ENCODE data around the gene GSG1L.

The GSG1L gene

DNA sequence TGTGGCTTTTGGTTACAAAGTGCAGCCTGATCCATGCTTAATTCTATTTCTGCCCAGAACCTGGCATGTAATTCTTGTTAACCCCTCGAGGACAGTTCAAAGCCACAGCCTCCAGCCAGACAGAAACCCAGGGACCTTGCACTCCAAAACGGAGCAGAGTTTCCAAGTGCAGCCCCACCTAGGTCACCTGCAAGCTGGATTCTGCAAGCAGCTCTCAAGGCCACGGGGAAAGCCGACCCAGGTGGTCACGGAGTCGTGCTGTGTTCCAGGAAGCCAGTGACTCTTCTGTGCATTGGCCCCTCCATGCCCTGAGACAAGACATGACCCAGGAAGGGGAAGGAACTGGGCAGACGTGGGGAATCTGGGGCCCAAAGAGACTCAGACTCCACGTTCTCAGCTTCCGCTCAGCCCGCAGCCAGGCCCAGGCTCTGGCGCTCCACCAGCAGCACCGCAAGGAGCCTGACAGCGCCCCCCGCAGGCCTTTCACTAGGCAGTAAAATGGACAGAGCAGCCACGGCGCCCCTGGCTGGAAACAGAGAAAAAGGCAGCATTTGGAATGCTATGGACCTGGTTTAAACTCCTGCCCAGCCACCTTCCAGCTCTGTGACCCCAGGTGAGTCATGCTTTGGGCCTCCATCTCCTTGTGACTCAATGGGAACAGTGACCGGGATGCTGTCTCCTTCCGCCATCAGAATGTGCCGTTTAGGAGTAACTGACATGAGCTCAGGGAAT, 27.3 kb upstream of the GSG1L start:
- no peak for DNase-seq

DNA sequence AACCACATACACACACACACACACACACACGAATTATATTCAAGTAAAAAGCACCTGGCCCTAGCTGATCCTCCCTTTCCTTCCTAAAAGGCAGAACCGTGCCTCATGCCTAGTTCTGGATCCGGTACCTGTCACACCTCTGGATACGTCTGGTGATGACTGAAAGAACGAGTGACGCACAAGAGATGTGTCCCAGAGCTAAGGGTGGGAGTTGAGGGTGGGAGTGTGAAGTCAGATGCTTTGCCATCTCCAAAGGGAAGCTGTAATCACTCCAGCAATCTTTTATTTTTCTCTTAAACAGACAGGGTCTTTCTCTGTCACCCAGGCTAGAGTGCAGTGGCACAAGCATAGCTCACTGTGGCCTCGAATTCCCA, 26.5 kb upstream of the GSG1L start:
- DNase-seq: no peak

DNA sequence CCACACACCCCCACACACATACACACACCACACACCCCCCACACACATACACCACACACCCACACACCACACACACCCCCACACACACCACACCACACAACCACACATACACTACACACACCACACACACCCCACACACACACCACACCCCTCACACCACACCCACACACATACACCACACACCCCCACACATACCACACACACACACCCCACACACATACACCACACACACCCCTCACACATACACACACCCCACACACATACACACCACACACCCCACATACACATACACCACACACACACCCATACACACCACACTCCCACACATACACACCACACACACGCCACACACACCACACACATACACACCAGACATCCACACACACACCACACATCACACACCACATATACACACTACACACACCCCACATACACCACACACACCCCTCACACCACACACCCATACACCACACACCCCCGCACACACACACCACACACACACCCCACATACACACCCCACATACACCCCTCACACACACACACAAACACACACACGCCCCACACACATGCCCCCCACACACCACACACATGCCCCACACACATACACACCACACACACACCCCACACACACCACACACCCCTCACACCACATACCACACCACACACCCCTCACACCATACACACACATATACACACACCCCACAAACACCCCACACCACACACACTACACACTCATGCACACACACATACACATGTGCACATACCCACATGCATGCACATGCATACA, 25.9 kb upstream of the GSG1L start:
- no peak for DNase-seq

DNA sequence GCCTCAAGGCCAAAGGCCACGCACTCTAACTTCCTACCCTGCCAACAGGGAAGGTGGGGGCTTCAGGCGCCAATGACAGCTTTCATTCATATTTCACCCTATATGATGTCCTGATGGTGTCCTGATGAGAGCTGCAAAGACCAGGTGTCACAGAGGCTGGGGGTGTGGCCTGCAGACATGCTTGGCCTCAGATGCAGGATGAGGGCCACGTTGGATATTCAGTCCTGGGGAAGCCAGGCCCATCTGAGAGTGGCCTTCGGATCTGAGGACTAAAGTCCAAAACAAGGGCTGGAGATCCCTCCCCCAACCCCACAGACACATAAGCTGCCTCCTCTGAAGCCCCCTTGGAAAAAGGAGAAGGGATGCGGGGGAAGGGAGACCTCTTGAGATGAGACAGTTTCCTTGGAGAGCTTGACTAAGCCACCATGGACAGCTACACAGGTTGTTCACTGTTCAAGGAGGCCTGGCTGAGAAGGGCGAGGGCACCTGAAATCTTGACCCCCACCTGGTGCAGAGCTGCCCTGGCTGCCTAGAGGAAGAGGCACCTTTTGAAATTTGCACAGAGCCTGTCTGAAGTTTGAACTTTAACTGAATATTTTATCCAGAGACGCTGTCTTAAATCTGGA, 24.3 kb upstream of the GSG1L start:
- DNase-seq: no peak

DNA sequence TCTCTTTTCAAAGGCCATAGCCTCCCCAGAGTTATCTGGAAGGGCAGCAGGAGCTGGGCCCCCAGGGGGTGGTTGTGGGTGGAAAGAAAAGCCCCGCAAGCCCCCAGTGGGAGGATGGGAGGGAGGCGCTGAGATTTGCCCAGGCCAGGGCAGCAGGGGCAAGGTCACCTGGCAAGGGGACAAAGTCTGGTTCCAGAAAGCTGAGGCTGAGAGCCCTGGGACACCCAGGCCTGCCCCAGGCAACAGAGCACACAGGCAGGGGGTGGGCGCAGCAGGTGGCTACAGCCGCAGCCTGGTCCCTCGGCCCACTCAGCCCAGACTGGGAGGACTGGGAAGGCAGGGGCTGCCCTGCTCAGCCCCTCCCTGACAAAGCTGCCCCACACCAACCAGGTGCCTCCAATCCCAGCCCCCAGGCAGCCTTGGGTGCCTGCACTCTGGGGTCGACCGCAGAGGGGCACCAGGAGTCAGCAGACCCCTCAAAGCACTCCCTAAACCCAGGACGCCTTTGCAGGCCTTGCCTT, 23.7 kb upstream of the GSG1L start:
- no peak for DNase-seq

DNA sequence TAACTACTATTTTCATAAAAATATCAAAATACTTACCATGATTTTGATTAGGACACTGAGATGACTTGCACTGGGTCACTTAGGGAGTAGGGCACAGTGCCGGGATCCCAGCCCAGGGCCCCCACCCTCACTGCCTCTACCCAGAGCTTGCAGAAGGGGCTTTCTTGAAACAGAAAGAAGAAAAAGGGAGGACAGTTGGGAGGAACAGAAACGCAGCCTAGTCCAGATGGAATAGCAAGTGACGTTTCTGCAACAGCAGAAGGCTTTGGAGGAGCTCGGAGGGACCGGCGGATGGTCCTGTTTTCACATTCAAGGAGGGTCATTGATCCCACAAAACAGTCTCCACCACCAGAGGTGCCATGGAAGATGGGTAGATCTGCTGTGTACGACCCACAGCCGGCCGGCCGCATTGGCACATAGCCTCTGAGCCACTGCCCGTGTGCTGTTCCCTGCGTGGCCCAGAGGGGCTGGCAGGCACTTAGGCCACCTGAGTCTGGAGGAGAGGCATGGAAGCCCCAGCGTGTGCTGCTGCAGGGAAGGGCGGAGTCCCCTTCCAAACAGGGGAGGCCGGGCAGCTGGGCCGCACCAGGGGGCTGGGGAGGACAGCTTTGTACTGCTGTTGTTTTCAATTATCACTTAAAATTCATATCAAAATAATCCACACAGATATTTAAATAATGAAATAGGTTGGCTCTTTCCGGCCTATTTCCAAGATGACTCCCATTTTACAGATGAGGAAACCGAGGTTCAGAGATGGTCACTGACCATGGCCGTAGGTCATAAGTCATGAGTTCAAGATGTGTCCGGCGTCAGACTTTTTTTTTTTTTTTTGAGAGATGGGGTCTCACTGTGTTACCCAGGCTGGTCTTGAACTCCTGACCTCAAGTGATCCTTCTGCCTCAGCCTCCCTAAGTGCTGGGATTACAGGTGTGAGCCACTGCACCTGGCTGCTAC, 22.9 kb upstream of the GSG1L start:
- DNase-seq: no peak

DNA sequence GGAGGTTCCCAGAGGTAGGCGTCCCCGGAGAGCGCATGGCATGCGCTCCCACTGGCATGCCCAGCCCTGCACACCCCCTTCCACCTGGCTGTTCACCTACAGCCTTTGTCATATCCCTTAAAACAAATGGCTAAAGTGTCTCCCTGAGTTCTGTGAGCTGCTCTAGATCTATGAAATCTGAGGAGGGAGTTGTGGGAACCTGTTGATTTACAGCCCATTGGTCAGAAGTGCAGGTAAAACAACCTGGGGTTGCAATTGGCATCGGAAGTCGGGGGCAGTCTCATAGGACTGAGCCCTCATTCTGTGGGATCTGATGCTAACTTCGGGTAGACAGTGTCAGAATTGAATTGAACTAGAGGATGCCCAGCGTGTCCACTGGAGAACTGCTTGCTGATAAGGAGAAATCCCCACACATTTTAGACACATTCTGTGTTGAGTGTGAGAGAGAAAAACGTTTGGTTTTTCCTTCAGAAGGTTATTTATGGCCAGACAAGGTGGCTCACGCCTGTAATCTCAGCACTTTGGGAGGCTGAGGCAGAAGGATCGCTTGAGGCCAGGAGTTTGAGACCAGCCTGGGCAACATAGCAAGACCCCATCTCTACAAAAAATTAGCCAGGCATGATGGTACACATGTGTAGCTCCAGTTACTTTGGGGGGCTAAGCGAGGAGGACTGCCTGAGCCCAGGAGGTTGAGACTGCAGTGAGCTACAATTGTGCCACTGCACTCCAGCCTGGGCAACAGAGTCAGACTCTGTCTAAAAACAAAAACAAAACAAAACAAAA, 22.1 kb upstream of the GSG1L start:
- DNase-seq: no peak

DNA sequence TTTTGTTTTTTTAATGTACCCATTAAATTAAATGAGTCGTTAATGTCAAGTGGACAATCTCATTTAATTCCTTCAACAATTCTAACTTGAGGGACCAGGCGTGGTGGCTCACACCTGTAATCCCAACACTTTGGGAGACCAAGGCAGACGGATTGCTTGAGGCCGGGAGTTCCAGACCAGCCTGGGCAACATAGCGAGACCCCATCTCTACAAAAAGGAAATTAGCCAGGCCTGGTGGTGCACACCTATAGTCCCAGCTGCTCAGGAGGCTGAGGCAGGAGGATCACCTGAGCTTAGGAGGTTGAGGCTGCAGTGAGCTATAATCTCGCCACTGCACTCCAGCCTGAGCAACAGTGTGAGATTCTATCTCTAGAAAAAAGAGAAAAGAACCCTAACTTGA, 20.7 kb upstream of the GSG1L start:
- no peak for DNase-seq

DNA sequence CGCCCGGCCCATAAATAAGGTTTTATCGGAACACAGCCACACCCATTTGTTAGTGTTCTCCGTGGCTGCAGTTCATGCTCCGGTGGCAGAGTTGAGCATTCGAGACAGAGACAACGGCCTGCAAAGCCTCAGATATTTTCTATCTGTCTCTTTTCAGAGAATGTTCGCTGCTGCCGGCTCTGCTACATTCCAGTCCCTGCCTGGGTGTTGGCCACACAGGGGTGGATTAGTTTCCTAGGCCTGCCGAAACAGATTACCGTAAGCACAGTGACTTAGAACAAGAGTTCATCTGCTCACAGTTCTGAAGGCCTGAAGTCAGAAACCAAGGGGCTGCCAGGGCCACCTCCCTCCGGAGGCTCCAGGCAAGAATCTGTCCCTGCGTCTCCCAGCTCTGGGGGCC, 19.1 kb upstream of the GSG1L start:
- no peak for DNase-seq

DNA sequence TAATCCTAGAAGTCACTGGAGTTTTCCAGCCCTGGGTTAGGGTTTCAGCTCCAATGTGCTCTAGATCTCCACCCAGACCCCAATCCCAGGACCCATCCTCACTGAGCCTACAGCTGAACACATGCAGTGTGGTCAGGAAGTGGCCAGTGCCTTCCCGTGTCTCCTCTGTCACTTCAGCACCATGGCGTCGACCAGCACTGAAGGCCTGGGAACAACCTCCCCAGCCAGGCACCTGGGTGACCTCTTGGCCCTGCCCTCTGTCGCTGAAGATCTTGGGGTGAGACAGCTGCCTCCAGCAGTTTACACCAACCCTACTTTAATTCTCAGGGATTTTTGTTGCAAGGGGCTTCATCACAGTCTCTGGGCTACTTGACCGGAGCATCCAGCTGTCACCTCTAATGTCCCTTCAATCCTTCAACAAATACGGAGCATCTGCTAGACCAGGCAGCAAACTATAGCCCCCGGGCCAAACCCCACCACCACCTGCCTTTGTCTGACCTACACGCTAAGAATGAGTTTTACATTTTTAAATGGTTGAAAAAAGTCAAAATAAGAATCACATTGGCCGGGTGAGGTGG, 18.0 kb upstream of the GSG1L start:
- DNase-seq: no peak

DNA sequence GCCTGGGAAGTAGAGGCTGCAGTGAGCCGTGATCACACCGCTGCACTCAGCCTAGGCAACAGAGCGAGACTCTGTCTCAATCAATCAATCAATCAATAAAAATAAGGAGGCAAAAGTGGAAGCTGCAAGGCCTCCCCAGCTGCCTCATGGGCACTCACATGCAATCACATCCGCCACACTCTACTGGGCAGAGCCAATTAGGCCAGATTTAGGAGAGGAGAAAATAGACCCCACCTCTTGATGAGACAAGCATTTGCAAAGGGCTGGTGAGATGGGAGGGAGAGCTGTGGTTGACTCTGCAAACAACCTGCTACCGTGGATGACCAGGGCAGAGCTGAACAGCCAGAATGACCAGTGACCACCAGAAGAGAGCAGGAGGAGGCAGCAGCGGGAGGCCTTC, 14.7 kb upstream of the GSG1L start:
- no peak for DNase-seq

DNA sequence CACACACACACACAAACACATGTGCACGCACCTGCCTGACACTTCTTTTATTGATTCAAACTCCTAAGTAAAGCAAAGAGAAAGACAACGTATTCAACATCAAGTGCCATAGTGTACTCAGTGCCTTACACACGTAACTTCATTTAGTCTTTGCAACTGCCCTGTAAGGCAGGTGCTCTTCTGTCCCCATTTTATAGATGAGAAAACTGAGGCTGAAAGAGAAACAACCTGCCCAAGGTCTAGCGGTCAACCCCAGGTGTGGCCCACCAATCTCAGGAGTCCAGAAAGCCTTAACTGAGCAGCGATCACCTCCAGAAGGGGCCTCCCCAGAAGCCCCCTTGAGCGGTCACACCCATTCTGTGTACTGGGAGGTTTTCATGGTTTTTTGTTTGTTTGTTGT, 10.3 kb upstream of the GSG1L start:
- DNase-seq: no peak

DNA sequence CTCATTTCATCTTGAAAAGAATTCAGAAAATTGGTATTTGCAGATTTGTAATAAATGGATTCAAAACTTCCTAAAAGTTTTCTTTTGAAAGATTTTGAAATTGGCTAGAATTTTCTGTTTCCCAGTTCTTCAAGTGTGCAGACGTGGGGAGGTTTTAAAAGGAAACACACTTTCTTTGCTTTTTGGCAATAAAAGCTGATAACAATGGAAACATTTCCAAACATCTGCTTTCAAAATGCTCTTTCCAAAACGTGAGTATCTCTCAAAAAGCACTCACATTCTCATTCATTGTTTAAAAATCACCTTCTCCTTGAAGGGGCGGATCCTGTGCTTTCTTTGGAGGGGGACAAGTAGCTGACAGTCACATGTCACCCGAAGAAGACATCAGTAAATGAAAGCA, 8.6 kb upstream of the GSG1L start:
- DNase-seq: no peak

DNA sequence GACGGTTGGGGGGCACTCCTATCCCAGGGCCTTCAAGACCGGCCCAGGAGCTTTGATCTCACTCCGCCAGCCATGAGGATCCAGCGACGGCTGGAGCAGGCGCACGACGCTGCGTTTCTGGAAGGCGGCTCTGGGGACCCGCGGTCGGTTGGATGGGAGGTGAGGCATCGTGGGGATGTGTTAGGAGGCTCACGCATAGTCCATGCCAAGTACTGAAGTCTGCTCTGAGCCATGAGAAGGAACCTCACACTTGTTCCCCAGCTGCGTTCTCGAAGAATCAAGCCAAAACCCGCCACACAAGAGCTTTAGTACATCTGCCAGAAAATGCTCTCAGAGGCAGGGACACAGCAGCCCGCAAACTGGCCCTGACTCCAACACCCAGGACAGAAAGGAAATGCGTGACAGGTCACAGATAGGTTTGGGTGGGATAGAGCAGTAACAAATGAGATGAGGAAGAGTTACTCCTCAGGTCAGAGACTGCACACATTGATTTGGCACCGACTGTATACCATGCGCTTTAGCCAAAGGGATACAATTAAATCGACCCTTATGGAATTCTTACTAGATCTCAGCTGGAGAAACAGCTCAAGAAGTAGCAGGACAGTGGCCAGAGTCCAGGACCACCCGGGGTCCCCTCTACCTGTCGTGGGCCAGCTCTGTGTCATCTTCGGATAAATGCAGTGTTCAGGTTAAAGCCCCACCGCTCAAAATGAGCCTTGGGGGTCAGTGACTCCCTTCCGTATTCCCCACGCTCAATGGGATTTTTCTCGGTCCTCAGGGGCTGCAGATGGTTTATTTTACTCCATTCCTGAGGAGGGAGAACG, 6.7 kb upstream of the GSG1L start:
- DNase-seq: no peak

DNA sequence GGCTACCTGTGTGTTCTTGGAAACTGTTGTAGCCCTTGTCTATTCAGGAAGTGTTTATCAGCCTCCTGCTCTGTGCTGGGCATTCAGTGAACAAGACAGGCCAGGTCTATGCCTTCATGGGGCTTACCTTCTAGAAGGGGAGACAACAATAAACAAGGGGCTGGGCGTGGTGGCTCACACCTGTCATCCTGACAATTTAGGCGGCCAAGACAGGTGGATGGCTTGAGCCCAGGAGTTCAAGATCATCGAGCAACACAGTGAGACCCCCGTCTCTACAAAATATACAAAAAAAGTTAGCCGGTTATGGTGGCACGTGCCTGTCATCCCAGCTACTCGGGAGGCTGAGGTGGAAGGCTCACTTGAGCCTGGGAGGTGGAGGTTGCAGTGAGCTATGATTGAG, 5.5 kb upstream of the GSG1L start:
- DNase-seq: no peak

DNA sequence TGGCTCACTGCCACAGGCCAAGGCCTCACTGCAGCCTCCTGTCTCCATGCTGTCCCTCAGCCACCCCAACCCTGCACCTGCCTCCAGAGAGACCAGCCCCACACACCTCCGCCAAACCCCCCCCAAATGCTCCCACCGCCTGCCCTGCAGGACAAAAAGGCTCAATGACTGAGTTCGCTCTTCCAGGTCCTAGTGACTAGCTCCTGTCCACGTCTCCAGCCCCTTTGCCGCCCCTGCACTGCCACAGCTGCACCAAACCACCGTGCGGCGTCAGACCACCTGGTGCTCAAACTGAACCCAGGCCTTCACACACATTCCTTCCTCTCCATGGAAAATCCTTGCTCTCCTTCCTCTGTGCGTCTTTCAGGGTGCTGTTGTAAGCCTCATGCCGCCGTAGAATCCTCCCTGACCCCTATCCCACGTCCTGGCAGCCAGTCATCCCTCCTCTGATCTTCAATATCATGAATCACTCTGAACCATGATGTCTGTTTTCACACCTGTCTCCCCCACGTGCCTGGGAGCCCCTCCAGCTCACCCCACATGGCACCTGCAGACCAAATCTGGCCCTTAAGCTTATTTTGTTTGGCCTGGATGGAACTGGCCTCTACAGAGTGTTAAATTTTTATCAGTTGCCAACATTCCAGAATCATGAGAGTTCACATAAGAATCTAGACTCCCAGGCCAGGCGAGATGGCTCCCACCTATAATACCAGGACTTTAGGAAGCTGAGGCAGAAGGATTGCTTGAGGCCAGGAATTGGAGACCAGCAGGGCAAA, 4.3 kb upstream of the GSG1L start:
- no peak for DNase-seq

DNA sequence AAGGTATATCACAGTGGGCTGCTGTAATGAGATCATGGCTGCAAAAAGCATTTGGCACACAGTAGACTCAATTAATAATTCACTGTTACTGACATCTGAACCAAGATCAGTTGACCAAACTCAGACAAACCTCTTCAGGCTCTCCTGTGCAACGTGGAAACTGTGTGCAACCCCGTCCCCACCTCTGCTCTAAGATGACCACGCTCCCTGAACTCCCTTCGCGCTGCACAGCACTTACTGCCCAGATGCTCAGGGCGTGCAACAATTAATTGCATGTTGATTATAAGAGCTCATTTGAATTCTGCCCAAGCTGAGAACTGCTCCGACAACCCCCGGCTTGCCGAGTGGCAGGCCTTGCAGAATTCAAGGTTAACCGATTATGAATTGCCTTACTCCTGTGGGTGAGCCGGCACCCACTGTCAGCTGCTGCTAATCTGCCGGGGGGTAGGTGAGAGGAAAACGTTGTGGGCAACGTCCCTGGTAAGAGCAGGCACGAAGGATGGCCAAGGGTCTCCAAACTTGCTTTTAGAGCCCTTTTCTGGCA, 1.3 kb upstream of the GSG1L start:
- no peak for DNase-seq

DNA sequence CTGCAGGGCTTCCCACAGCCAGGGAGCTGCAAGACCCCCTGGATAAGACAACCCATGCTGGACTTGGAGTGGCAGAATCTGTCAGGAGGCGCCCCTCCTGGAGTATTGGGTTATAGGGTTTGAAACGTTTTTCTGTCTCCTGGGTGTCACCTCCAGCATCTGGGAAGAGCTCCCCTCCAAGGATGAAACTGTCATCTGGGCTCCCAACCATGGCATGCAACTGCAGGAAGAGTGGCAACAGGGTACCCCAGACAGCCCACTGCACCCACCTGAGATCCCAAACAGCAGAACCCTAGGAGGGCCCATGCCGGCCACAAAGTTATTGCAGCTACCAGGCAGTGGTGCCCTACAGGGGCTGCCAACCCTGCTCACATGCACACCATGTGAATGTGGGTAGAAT, 636 bp upstream of the GSG1L start:
- no peak for DNase-seq

DNA sequence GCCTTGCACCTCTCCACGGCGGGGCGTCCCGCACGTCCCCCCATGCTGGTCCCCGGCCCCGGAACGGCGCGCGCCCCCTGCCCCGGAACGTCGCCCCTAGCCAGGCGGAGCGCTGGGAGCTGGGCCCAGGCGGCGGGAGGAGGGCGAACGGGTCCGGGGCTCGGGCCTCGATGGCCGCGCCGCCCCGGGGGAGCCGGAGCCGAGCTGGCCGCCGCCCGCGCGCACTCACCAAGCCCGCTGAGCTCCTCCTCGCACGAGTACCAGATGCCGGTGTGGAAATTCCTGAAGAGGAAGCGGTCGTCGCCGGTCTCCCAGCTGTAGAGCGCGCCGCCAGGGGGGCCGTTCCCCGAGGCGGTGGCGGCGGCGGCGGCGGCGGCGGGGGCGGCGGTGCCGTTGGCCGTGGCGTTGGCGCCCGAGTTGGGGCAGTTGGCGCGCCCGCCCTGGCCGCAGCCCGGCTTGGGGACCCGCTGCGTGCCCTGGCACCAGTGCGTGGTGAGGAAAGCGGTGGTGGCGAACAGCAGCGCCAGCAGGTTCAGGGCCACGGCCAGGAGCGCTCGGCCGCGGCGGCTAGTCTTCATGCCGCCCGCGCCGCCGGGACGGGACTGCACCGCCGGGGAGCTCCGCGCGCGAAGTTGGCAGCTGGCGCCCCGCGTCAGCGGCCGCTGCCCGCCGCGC, 530 bp downstream of the GSG1L start:
- DNase-seq: no peak

All from activated CD4-positive, alpha-beta T cell treated with anti-CD3 and anti-CD28 coated beads, Interleukin-10, Interleukin-2, amounts not matched to agents 100 ng/mL and 50 ng/mL, durations not matched to agents 16 hours and 8 hours (primary cell).